CD14-positive monocyte (primary cell): ENCODE results near the gene PHYKPL. TPM values are rescaled to one million over a fixed set of nuclear protein-coding genes. Genes with fewer than 3 reads are reported as not detected.

Experiments used
- DNase-seq, 3 donors: peaks; one replicate each; pipeline ENCODE4 v3.0.0-alpha.2; 2011 to 2022
- H2AFZ ChIP-seq: 2 replicates; pipeline ENCODE4 v1.6.0; 2012; ENCODE audit warnings: mild to moderate bottlenecking, low read depth, low read length, inconsistent platforms; ENCODE audit not compliant: insufficient read depth, poor library complexity, severe bottlenecking
- H3K27ac ChIP-seq, 2 donors: 1 replicate in 1 of 2; 2 replicates in 1 of 2; pipeline ENCODE4 v1.5.1; 2012 to 2013; ENCODE audit warnings: low read length in 2 of 2, control low read depth in 1 of 2, inconsistent platforms in 1 of 2, low read depth in 1 of 2, mild to moderate bottlenecking in 1 of 2
- H3K27me3 ChIP-seq, 2 donors: one replicate each; pipeline versions ENCODE4 v1.6.0 to v1.6.1; 2011 to 2013; ENCODE audit warnings: low read length in 2 of 2; ENCODE audit not compliant: control insufficient read depth in 2 of 2, insufficient read depth in 2 of 2
- H3K36me3 ChIP-seq, 2 donors: replicated peaks in 1 of 2; 1 replicate in 1 of 2; 2 replicates in 1 of 2; pipeline versions ENCODE4 v1.5.1 to v1.6.1; 2012 to 2013; ENCODE audit warnings: low read length in 2 of 2, control low read depth in 1 of 2, inconsistent platforms in 1 of 2, mild to moderate bottlenecking in 1 of 2; ENCODE audit not compliant: insufficient read depth in 2 of 2, control insufficient read depth in 1 of 2
- H3K4me1 ChIP-seq, 2 donors: 1 replicate in 1 of 2; 2 replicates in 1 of 2; pipeline versions ENCODE4 v1.5.1 to v1.6.1; 2012 to 2013; ENCODE audit warnings: low read length in 2 of 2, control low read depth in 1 of 2, inconsistent platforms in 1 of 2, mild to moderate bottlenecking in 1 of 2, moderate library complexity in 1 of 2; ENCODE audit not compliant: insufficient read depth in 2 of 2, control insufficient read depth in 1 of 2
- H3K4me2 ChIP-seq: replicated peaks from 2 replicates; pipeline ENCODE3; 2012; ENCODE audit warnings: low read length, moderate library complexity, mild to moderate bottlenecking; ENCODE audit not compliant: poor library complexity, severe bottlenecking; ENCODE audit errors: extremely low read depth
- H3K4me3 ChIP-seq, 3 experiments: fragments of 200-600 bp in 1 of 3; sonication (generic) in 1 of 3; replicated peaks in 1 of 3; 1 replicate in 2 of 3; 2 replicates in 1 of 3; pipeline ENCODE4 v1.5.1; 2011 to 2013; ENCODE audit warnings: low read length in 3 of 3, mild to moderate bottlenecking in 3 of 3, control low read depth in 2 of 3, low read depth in 2 of 3, inconsistent platforms in 1 of 3, moderate library complexity in 1 of 3
- H3K79me2 ChIP-seq: 2 replicates; pipeline ENCODE4 v1.6.0; 2012; ENCODE audit warnings: mild to moderate bottlenecking, control low read depth, inconsistent platforms, low read length, moderate library complexity; ENCODE audit not compliant: insufficient read depth
- H3K9ac ChIP-seq: 2 replicates; pipeline ENCODE4 v1.6.0; 2017; ENCODE audit warnings: low read length, mild to moderate bottlenecking; ENCODE audit not compliant: insufficient read depth, poor library complexity, severe bottlenecking
- H3K9me3 ChIP-seq, 2 donors: replicated peaks in 1 of 2; 1 replicate in 1 of 2; 2 replicates in 1 of 2; pipeline versions ENCODE4 v1.5.1 to v1.6.1; 2012 to 2013; ENCODE audit warnings: low read length in 2 of 2, control low read depth in 1 of 2; ENCODE audit not compliant: control insufficient read depth in 1 of 2, insufficient read depth in 1 of 2
- H4K20me1 ChIP-seq: 2 replicates; pipeline ENCODE4 v1.6.0; 2012; ENCODE audit warnings: mild to moderate bottlenecking, low read length, control low read depth, moderate library complexity; ENCODE audit not compliant: insufficient read depth
- H3K27ac Mint-ChIP-seq, 7 donors: one replicate each; pipeline ENCODE4 v1.8.0; 2020; ENCODE audit warnings: mild to moderate bottlenecking in 7 of 7, mixed read lengths in 7 of 7, moderate library complexity in 6 of 7, inconsistent platforms in 2 of 7
- H3K27me3 Mint-ChIP-seq, 3 donors: one replicate each; pipeline ENCODE4 v1.8.0; 2021 to 2022; ENCODE audit warnings: low read depth in 3 of 3, mild to moderate bottlenecking in 3 of 3, mixed read lengths in 3 of 3, moderate library complexity in 3 of 3, inconsistent platforms in 1 of 3
- H3K36me3 Mint-ChIP-seq, 2 donors: one replicate each; pipeline ENCODE4 v1.8.0; 2020; ENCODE audit warnings: mixed read lengths in 2 of 2, inconsistent platforms in 1 of 2, mild to moderate bottlenecking in 1 of 2
- H3K4me1 Mint-ChIP-seq: one replicate; pipeline ENCODE4 v1.8.0; 2020; ENCODE audit warnings: mild to moderate bottlenecking, mixed read lengths
- H3K4me3 Mint-ChIP-seq, 2 donors: one replicate each; pipeline ENCODE4 v1.8.0; 2020; ENCODE audit warnings: mild to moderate bottlenecking in 2 of 2, mixed read lengths in 2 of 2, moderate library complexity in 1 of 2
- H3K9me3 Mint-ChIP-seq, 7 donors: one replicate each; pipeline ENCODE4 v1.8.0; 2020 to 2022; ENCODE audit warnings: mixed read lengths in 7 of 7, mild to moderate bottlenecking in 6 of 7, moderate library complexity in 6 of 7, inconsistent platforms in 2 of 7
- WGBS: methylation state at CpG from one replicate; pipeline ENCODE4 v1.1.5; 2013; ENCODE audit warnings: missing lambda C conversion rate; ENCODE audit not compliant: insufficient coverage; 5-methylcytosine and 5-hydroxymethylcytosine counted together
- intact Hi-C, 2 donors: fragments of 100-400 bp; cut with micrococcal nuclease; formaldehyde crosslinking; loops; one replicate each; pipeline versions ENCODE4 v1.15.0 to v1.15.1; 2023
- polyA plus RNA-seq, 3 donors: library from polyadenylated mRNA; depleted of rRNA in 1 of 3; unstranded in 2 of 3; stranded (reverse) in 1 of 3; fragments of 300-500 nt in 2 of 3; fragments of >200 nt in 1 of 3; fragmentation: Illumina TruSeq in 2 of 3; gene quantifications; 1 replicate in 2 of 3; 2 replicates in 1 of 3; pipeline ENCODE4 v1.2.3, GENCODE V29; 2012 to 2021
- TF ChIP-seq, protein P1 (sequence below): fragments of 200-600 bp; IDR thresholded peaks from one replicate; pipeline ENCODE4 v1.8.0; 2022; ENCODE audit warnings: antibody characterized with exemption, mild to moderate bottlenecking

The PHYKPL gene
- polyA plus RNA-seq, 3 donors: 39.2 to 199 (median 43.0) TPM

DNA sequence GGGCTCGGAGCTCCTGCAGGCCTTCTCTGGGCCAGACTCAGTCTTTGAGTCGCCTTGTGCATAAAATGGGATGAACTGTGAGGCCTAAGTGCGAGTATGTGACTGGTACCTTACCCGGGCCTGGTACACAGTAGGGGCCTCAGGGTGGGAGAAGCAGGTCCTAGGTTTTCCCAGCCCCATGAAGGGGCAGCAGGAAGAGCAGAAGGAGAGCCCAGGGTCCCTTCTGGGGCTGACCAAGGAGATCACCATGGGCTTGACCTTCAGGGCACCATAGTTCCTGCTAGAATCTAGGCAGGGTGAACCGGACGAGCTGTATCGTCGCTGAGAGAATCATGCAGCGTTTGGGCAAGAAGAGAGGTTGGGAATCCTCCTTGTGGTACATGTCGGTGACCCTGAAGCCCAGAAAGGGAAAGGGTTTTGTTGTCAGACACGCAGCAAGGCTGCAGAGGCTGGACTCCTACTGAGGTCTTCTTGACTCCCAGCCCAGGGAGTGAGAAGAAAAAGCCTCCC lies 373 bp upstream of the PHYKPL start:
- Histone ChIP-seq H3K4me1 (peaks cover 52 to 72% of the 10 kb centered on the region in 2 donors), H3K9me3 (no peaks in the 10 kb centered on the region), H4K20me1 (peaks cover 40% of the 10 kb centered on the region), H2AFZ (peak overlapping the region; percentile 94), H3K79me2 (peaks cover 31% of the 10 kb centered on the region), H3K4me2 (peak overlapping the region; percentile 92), H3K27ac (peak overlapping the region; percentile 73 to 90), H3K36me3 (peaks cover 22 to 33% of the 10 kb centered on the region in 2 donors), H3K4me3 (peak overlapping the region; percentile 73 to 88 (median 74)), H3K9ac (peak overlapping the region; percentile 93), H3K27me3 (no peaks in the 10 kb centered on the region)
- DNase-seq: no peak
- intact Hi-C loops: no loop called here
- Mint-ChIP-seq H3K4me1 (peaks cover 65% of the 10 kb centered on the region), H3K36me3 (peaks cover 31 to 35% of the 10 kb centered on the region in 2 donors), H3K27me3 (no peaks in the 10 kb centered on the region), H3K9me3 (peaks cover 0 to 2% (median 0%) of the 10 kb centered on the region in 7 donors), H3K4me3 (peak overlapping the region; percentile 69 to 73), H3K27ac (peak overlapping the region; percentile 74 to 90 (median 86))
- TF ChIP-seq, protein P1, sequence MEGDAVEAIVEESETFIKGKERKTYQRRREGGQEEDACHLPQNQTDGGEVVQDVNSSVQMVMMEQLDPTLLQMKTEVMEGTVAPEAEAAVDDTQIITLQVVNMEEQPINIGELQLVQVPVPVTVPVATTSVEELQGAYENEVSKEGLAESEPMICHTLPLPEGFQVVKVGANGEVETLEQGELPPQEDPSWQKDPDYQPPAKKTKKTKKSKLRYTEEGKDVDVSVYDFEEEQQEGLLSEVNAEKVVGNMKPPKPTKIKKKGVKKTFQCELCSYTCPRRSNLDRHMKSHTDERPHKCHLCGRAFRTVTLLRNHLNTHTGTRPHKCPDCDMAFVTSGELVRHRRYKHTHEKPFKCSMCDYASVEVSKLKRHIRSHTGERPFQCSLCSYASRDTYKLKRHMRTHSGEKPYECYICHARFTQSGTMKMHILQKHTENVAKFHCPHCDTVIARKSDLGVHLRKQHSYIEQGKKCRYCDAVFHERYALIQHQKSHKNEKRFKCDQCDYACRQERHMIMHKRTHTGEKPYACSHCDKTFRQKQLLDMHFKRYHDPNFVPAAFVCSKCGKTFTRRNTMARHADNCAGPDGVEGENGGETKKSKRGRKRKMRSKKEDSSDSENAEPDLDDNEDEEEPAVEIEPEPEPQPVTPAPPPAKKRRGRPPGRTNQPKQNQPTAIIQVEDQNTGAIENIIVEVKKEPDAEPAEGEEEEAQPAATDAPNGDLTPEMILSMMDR: no peak
- WGBS: 65% methylated on average over 10 of the region's 11 CpGs

DNA sequence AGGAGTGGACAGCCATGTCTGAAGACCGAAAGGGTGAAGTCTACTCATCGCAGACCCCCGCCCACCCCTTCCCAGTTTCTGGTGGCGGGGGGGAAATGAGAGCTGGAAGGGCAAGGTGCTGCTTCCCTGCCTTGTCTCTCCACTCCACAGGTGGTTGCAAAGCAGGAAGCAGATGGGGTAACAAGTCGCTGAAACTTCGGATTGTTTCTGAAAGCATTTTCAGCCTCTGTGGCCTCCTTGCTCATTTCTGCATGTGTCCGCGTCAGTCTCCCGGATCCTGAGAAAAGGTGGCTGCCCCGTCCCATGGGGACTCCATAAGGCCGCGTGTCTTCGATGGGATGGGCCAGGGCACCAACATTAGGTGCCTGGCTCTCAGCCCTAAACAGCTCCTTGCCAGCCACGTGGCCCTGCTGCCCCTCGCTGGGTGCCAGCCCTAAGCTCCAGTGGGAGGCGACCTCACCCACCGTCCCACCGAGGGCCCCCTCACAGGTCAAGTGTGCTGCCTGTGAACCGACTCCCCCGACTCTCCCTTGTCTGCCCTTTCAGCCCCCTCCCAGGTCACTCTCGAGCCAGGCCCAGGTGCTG lies 971 bp downstream of the PHYKPL start:
- TF ChIP-seq, protein P1: no peak
- peaks cover 54% of the 10 kb centered on the region for H3K4me1 Mint-ChIP-seq
- H3K9me3 Mint-ChIP-seq: peaks cover 0 to 2% (median 0%) of the 10 kb centered on the region in 7 donors
- Histone ChIP-seq H2AFZ (peak overlapping the region; percentile 94), H3K9ac (peak overlapping the region; percentile 93), H3K36me3 (peaks cover 35 to 47% of the 10 kb centered on the region in 2 donors), H3K27me3 (no peaks in the 10 kb centered on the region), H3K27ac (peak overlapping the region; percentile 72 to 90), H3K9me3 (no peaks in the 10 kb centered on the region), H3K4me2 (peak overlapping the region; percentile 92), H3K79me2 (peaks cover 42% of the 10 kb centered on the region), H4K20me1 (peaks cover 54% of the 10 kb centered on the region), H3K4me3 (peak overlapping the region; percentile 73 to 88 (median 74)), H3K4me1 (peaks cover 39 to 58% of the 10 kb centered on the region in 2 donors)
- H3K27ac Mint-ChIP-seq: peak overlapping the region; percentile 80 to 91 (median 87)
- H3K27me3 Mint-ChIP-seq: no peaks in the 10 kb centered on the region
- DNase-seq: no peak
- intact Hi-C loops: no loop called here
- H3K36me3 Mint-ChIP-seq: peaks cover 45 to 48% of the 10 kb centered on the region in 2 donors
- H3K4me3 Mint-ChIP-seq: peak overlapping the region; percentile 85 to 91
- 26% methylated on average over 17 of the region's 21 CpGs for WGBS
